Measurements from ENCODE around the gene KIRREL1.

Gene KIRREL1
- total RNA-seq, result 0 to 0.14 reads per million in 2 donors

DNA sequence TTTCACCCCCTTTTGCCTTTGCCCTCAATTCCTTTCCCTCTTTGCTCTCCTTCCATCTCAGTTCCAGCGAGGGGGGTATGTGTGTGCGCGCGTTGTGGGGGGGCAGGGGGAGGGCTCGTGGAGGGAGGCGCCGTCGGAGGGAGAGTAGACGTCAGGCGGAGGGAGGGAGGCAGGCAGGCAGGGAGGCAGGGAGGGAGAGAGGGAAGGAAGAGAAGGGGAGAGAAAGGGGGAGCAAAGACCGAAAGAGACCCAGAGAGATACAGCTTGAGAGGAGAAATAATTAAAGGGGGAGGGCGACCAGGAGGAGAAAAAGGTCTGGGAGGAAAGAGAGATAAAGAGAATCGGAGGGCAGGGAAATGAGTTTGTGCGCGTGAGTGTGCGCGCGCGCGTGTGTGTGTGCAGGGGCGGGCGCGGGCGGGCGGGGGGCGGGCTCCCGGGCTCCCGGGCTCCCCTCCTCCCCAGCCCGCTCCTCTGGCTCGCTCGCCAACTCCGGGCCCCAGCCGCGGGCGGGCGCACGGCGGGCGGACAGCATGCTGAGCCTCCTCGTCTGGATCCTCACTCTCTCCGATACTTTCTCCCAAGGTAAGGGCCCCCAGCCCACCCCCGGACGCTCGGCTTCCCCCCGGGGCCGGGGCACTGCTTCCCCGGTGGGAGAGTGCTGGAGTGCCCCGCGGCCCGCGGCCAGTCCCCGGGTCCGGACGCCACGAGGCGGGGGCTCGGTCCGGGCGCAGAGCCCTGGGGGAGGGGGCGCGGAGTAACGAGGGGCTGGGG is at the start of gene KIRREL1:
Gene KIRREL1, plus strand, starts transcription at position 499 of the 771 bp plus-strand sequence. Its CDS starts 32 bp downstream, at position 531.
- no peak for DNase-seq

DNA sequence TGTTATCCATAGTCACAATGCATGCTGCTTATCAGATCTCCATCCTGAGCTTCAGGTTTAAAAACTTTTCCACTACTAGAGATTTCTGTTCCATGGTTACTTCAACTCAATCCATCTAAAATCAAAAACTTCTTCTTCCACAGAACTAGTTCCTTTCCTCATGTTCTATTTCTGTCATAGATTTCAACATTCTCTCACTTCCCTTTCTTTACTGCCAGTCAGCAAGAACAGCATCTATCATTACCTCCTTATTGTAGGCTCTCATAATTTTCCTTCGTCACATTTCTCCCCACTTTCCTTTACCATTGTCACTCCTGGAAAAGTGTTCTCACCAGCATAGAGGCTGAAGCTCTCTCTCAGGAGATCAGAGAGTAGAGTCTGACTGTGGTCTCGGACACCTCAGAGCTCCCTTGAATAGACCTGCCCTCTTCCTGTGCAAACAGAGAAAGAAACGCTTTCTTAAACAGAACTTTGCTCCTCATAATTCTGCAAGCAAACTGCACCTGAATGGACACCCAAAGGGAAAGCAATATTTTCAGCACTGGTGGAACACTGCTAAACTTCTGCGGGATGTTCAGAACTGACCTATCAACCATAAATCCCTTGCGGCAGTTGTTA is 48.7 kb upstream of the KIRREL1 start:
- no peak for DNase-seq

DNA sequence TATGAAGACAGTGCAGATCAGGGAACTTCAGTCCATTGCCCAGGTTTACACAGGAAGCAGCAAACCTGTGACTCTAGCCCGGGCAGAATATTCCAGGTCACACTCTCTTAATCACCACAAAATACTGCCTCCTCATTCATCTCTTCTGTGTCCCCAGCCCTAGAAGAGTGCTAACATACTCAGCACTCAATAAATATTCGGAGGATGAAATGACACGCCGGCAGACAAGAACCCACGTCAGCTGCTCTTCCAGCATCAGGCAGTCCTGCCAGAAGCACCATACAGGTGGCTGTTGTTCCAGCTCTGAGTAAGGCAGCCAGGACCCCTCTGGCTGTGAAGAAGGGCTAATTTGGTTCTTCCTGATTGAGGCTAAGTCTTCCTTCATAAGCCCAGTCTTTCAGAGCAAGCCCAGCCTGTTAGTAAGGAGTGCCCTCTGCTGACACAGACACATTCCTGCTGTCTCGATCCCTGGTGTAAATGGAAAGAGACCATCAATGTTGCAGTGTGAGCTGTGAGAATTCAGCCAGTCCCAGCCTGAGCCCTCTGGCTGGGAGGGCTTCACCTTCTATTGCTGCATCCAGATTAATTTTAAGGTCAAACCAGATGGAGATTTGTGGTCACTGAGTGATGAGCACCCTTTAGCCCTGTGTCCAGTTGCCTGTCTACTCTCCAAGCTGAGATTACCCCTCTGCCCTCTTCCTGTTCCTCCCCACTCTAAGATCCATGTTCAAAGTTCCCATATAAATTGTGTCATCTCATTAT is 45.0 kb upstream of the KIRREL1 start:
- no peak for DNase-seq

DNA sequence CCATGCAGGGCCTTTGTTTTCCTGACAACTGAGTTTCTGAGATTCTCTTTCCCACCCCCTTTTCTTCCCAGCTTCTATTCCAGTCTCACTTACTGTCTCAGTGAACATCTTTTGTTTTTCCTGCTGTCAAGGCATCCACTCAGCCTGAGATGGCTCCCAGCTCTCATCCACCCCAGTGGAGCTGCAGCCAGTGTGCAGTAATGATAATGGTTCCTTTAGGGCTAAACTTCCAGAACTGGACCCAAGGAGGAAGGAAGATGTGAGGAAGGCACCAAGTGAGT is 44.4 kb upstream of the KIRREL1 start:
- DNase-seq, result no peak

DNA sequence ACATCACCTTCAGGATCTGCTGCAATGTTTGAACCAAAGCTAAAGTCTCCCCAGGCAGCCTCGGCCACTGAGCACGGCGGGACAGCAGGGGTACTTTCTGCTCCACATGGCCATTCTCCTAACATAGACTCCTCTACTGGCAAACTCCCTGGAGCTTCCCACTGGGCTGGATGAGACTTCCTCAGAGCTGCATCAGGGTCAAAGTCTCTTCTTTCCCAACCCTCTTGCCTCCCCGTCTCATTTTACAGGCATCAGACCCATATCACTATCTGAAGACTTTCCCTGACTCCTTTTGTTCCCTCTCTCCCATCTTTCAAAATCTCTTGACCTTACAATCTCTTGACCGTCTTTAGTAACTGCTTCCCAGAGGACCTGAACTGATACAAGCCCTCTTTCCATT is 42.2 kb upstream of the KIRREL1 start:
- DNase-seq, result no peak

DNA sequence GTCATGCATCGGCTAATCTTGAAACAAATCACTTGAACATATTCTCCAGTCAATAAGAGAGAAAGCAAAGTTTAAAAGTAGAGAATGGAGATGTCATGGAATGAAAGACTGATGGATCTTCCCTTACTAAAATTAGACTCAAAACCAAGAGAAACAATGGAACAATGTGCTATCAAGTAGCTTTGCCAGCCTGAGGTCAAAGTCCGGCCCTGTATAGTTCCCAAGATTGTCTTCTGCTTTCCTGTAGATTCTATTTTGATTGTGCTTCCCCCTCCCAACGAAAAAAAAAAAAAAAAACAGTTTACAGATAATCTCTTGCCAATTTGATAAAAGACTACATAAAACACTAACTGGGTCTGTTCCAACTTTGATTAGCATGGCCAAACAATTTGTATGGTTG is 40.8 kb upstream of the KIRREL1 start:
- no peak for DNase-seq

DNA sequence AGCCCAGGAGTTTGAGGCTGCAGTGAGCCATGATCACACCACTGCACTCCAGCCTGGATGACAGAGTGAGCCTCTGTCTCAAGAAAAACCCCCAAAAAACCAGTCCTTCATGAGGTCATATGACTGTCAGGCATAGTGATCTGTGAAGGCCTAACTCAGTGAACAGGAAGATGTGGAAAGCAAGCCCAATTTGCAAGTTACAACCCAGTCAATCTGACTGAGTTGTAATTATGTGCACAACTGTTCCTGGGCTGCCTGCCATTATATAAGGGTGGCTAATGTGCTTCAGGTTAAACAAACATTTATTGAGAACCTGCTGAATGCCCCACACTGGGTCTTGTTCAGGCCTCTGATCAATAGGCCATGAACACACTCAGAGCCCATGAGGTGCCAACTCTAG is 38.2 kb upstream of the KIRREL1 start:
- DNase-seq, result no peak

DNA sequence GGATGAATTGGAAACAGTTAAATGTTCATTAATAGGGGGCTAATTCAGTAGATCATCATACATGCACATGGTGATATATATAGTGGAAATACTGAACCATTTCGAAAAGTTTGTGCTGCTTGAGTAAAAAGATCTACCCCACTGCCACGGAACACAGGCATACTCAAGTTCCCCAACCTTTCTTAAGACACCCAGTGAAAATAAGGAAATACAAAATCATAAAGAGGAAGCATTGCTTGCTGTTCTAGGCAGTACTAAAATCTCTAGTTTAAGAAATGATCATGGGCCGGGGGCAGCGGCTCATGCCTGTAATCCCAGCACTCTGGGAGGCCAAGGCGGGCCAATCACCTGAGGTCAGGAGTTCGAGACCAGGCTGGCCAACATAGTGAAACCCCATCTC is 37.6 kb upstream of the KIRREL1 start:
- DNase-seq, result no peak

DNA sequence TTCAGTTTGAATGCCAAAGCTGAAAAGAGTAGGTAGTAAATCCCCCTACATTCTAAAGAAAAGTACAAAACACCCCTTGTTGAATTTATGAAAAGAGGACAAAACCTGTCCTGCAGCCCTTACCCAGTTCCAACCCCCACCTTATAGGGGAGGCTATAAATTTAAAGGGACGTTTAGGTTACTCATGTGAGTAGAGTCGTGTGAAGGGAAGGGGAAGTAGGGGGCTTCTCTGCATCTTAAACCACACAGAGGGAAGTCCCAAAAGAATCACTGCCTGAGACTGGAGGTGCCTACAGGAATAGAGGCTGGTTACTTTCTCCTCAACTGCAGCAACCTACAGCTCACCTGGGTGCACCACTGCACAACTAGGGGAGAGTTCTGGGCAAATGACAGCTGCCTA is 36.7 kb upstream of the KIRREL1 start:
- DNase-seq, result no peak

DNA sequence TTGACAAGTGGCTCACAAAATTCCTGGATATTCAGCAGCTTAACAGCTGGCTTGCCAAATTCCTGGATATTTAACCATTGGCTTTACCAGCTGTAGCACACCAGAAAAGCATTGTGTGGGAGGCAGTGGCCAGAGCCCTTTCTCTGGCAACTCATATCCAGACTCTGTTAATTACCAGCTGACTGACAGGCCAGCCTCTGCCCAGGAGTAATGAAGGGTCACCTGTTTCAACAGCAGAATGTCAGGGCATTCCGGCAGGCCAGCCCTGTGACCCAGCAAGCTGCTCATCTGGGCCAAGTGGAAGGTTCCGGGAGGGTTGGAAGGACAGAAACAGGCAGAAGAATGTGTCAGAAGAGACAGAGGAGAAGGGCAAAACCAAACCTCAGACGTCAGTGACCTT is 35.2 kb upstream of the KIRREL1 start:
- DNase-seq, result no peak

DNA sequence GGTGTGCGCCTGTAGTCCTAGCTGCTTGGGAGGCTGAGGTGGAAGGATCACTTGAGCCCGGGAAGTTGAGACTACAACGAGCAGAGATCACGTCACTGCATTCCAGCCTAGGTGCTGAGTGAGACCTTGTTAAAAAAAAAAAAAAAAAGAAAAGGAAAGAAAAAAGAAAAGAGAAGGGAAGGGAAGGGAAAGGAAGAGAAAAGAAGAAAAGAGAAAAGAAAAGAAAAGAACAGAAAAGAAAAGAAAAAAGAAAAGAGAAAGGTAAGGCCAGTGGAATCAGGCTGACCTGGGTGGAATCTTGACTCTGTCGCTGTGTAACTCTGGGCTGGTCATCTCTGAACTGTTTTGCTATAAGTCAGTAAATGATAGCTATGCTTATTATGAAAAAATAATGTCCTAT is 33.7 kb upstream of the KIRREL1 start:
- no peak for DNase-seq

DNA sequence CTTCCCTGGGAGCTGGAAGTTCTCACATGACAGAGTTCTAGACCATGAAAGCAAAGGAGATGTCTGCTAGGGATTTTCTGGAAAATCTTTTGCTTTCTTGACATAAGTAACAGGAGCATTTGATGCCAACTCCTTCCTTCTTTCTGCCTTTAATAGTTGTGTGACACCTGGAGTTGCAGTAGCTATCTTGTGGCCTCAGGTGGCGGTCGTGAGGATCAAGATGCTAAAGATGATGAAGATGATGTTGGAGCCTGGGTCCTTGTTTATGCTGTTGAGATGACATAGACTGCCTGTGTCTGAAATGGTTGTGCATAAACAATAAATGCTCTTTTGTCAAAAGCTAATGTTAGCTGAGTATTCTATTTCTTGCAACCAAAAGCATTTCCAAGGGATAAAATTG is 32.7 kb upstream of the KIRREL1 start:
- DNase-seq, result no peak

DNA sequence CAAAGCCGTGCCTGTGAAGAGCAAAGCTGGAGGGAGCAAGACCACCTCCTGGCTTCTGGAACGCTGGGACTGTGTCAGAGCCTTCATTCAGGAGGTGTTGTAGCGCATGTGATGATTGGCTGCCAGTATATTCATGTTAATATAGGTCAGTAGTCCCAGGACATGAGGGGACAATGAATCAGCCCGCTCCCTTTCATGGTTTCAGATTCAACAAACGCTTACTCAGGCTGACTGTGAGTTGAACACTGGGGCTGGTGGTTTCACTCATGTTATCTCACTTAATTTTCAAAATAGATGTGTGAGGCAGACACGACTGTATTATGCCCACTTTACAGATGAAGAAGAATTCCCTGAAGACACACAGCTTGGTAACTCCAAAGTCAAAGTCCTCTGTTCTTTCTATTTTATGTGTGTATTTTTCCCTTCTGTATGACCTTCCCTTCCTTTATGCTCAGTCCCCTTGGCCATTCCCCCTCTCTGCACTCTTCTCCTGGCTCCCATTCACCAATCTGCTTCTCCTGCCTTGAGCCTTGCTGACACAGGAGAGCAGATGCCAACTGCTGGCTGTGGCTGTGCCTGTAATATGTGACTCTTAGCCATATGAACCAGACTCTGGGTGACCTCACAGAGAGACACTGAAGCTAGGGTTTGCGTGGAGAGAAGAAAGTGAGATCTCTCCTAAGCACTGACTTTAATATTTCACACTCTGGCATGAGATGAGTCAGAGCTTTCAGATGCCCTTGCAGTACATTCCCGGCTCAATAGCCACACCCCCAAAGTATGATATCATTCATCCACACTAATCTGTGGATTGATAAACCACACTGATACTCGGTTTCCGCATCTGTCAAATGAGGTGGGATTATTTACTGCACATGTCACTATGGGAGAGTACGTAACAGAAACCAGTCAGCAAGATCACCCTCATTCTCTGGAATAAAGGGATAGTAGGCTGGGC is 31.4 kb upstream of the KIRREL1 start:
- no peak for DNase-seq

DNA sequence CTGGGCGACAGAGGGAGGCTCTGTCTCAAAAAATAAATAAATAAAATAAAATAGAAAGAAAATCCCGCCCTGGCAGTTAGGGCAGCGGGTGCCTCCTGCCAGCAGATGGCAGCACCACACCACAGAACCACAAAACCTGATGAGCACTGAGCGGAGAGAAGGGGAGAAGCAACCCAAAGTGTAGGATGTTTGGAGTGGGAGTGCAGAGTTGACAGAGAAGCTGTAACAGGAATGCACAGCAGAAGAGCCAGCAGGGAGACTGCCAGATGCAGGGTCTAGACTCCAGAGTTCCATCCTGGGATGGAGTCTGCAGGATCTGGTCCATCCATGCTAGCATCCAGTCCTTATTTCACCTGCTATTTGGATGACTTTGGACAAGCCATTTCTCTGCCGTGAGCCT is 29.7 kb upstream of the KIRREL1 start:
- peak; percentile 37 for DNase-seq

DNA sequence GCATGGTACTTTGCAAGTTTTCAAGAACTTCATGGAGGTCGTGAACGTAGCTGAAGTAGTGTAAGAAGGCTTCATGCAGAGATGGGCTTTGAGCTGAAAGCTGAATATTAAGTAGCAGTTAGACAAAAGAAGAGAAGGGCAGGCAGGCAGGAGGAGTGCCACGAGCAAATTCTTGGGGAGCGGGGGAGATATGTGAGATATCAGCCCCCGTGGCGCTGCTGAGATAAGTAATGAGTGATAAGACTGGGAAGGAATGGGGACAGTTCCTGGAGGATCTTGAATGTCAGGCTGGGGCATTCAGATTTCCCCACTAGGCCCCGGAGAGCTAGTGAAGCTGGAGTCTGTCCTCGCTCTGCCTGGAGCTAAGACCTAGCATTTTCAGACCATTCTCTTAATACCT is 27.9 kb upstream of the KIRREL1 start:
- DNase-seq, result no peak

DNA sequence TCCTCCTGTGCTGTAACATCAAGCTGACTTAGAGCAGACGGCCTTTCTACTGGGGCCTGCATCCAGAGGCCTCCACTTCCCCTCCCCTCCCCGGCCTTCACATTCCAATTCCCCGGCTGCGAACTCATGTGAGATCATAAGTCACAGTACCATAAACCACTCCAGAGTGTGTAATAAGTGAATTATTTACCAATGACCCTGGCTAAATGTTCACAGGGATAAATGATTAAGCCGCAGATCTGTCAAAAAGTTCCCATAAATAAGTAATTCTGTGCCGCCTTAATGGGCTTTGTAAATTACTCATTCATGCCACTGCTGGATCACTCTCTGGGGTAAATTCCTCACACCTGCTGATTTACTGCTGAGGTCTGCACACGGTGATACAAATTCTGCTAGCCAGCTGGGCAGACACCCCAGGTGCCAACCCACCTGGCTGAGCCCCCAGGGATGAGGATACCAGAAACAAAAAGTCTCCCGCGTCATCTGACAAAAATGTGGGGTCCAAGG is 27.4 kb upstream of the KIRREL1 start:
- DNase-seq, result no peak

DNA sequence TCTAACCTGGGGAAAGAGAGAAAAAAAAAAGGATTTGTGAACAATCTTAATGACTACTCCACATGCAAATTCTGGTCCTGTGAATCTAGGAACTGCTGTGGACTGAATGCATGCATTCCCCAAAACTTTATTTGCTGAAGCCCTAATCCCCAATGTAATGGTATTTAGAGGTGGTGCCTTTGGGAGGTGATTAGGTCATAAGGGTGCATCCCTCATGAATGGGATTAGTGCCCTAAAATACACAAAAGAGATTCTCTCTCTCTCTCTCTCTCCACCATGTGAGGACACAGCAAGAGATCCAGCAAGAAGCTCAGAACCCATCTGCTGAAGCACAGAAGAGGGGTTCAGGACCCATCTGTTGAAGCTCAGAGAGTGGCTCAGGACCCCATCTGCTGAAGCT is 26.2 kb upstream of the KIRREL1 start:
- no peak for DNase-seq

DNA sequence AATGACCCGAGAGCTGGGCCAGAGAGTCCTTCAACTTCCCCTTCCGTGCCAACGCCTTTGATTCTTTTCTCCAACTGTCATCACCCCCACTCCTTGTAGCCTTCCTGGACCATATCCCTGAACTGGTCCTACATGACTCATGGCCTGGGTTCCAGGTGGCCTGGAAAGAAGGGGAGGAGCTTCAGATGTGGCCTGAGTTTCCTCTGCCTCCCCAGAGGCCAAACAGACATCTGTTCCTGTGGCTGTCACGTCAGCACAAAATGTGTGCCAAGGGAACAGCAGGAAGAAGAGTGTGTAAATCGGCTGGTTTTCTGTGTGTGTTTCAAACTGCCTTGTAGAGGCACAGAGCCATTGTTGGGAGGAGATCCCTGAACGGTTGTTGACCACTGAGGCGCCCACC is 24.9 kb upstream of the KIRREL1 start:
- DNase-seq, result no peak

DNA sequence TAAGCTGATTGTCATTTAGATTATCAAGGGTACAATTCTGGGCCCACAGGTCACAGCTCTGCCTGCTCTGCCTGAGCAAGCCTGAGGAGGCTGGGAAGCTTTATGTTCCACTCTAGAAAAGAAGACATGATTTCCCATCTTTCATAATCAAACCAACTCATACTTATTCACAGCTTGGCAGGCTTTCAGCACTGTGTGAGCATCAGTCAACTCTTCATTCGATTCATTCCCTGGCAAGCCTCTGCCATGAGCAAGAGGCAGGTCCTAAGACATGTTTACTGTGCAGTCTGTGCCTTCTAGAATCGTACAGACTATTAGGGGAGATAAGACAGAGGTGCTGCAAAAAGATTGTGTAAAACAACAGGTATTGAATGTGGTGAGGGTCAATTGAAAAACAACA is 24.5 kb upstream of the KIRREL1 start:
- no peak for DNase-seq

DNA sequence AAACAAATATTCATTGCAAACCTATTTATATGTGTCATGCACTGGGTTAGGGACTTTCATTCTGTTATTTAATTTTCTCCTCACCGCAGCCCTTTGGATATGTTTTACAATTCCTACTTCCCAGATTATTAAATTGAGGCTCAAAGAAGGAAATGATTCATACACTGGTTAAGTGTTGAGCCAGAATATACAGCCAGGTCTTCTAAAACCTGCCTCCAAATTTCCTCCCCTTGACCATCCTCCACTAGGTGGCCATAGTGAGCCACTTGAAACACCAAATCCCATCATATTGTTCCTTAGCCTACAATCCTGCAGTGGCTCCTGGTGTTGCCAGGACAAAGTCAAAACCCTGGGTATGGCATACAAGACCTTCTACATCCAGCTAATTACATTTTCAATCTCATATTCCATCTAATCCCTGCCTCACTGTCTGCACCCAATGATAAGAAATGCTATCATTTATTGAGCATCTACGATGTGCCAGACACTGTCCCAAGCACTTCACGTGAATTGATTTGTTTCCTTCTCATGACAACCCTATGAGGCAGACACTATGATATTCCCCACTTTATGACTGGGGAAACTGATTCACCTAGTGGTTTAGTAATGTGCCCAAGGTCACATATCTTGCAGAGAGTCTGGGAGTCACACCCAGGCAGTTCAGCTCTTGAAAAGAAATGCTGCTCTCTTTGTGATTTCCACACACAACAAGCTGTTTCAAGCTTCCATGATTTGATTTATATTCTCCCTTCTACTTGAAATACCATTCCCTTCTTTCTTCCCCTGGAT is 23.6 kb upstream of the KIRREL1 start:
- DNase-seq, result no peak

DNA sequence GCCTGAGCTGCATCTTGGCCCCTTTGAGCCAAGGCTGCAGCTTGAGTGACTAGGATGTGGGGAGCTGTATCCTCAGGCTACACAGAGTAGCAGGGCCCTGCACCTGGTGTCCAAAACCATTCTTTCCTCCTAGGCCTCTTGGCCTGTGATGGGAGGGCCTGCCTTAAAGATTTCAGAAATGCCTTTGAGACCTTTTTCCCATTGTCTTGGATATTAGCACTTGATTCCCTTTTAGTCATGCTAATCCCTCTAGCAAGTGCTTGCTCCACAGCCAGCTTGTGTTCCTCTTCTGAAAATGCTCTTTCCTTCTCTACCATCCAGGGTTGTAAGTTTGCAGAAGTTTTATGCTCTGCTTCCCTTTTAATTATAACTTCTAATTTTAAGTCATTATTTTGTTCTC is 21.7 kb upstream of the KIRREL1 start:
- no peak for DNase-seq

Measured in T-helper 9 cell (primary cell).